IPS-18a (cell line): ENCODE data around the gene MAN1B1.

Source experiments
- H3K27ac ChIP-seq: one replicate; pipeline ENCODE4 v1.5.1; 2013; ENCODE audit warnings: low read length
- H3K27me3 ChIP-seq: one replicate; pipeline ENCODE4 v1.6.1; 2013; ENCODE audit warnings: mild to moderate bottlenecking, low read length; ENCODE audit not compliant: control insufficient read depth, insufficient read depth
- H3K36me3 ChIP-seq: one replicate; pipeline ENCODE4 v1.6.1; 2013; ENCODE audit warnings: low read depth, low read length; ENCODE audit not compliant: control insufficient read depth
- H3K4me1 ChIP-seq: one replicate; pipeline ENCODE4 v1.6.1; 2013; ENCODE audit warnings: low read depth, low read length; ENCODE audit not compliant: control insufficient read depth
- H3K4me3 ChIP-seq: one replicate; pipeline ENCODE4 v1.5.1; 2013; ENCODE audit warnings: low read length
- H3K9ac ChIP-seq: one replicate; pipeline ENCODE4 v1.6.1; 2013; ENCODE audit warnings: mild to moderate bottlenecking, low read length, moderate library complexity
- H3K9me3 ChIP-seq: one replicate; pipeline ENCODE4 v1.6.1; 2013; ENCODE audit warnings: low read depth, low read length; ENCODE audit not compliant: control insufficient read depth

The MAN1B1 gene

DNA sequence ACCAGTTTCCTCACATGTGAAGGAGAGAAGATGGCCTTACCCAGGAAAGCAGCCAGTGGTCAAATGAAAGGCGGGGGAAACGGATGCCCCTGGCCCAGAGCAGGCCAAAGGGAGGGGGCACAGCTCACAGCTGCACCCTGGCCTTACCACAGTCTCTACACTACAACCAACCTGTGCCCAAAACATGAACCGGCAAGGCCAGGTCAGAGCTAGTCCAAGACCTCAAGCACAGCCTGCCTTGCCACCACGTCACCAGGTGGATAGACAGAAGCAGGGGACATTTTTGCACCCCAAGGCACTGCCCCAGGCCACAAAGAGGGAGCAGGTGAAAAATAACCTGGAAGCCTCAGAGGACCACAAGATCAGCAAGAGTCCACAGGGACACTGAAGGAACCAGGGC is 56.7 kb downstream of the MAN1B1 start:
- no peaks in the 10 kb centered on the region for H3K4me1 ChIP-seq
- H3K36me3 ChIP-seq, result no peaks in the 10 kb centered on the region
- peaks cover 66% of the 10 kb centered on the region for H3K27me3 ChIP-seq
- no peak overlapping the region for H3K4me3 ChIP-seq
- no peaks in the 10 kb centered on the region for H3K9me3 ChIP-seq
- H3K9ac ChIP-seq, result no peak overlapping the region
- no peak overlapping the region for H3K27ac ChIP-seq

- Histone ChIP-seq H3K36me3 (no peaks in the 10 kb centered on the region), H3K4me1 (no peaks in the 10 kb centered on the region), H3K9me3 (no peaks in the 10 kb centered on the region), H3K27ac (no peak overlapping the region), H3K4me3 (no peak overlapping the region), H3K9ac (no peak overlapping the region), H3K27me3 (peaks cover 48% of the 10 kb centered on the region)
These were observed 59.1 kb downstream of the MAN1B1 start for GRCh38 chr9:137145731-137146526.

- H3K9me3 ChIP-seq, result no peaks in the 10 kb centered on the region
- no peak overlapping the region for H3K4me3 ChIP-seq
- no peak overlapping the region for H3K9ac ChIP-seq
- H3K27me3 ChIP-seq, result peaks cover 42% of the 10 kb centered on the region
- H3K4me1 ChIP-seq, result no peaks in the 10 kb centered on the region
- no peaks in the 10 kb centered on the region for H3K36me3 ChIP-seq
- H3K27ac ChIP-seq, result no peak overlapping the region
These were observed 59.7 kb downstream of the MAN1B1 start for GRCh38 chr9:137146527-137146918.

DNA sequence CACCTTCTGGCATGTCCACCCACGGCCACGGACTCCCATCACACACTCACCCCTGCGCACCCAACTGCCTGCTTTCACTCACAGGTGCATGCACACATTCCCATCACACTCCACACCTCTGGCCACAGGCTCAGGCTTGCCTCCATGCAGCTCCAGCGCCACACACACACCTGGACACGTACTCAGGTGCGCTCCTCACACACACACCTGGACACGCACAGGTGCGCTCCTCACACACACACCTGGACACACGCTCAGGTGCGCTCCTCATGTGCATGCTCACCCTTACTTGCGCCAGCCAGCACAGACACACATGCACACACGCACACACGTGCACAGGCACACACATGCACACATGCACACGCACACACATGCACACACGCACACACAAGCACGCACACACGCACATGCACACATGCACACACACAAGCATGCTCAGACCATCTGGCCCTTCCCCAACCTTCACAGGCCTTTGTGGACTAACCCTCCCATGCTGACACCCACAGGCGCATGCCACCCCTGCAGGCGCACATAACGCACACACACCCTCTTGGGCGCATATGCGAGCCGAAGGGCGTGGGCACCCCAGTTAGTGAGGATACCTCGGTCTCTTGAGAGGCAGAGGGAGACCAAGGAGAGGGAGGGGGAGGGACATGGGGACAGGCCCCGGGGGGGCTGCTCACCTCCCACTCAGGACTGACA is 60.5 kb downstream of the MAN1B1 start:
- Histone ChIP-seq H3K9me3 (no peaks in the 10 kb centered on the region), H3K9ac (no peak overlapping the region), H3K4me1 (no peaks in the 10 kb centered on the region), H3K36me3 (no peaks in the 10 kb centered on the region), H3K27me3 (peaks cover 35% of the 10 kb centered on the region), H3K4me3 (no peak overlapping the region), H3K27ac (no peak overlapping the region)

DNA sequence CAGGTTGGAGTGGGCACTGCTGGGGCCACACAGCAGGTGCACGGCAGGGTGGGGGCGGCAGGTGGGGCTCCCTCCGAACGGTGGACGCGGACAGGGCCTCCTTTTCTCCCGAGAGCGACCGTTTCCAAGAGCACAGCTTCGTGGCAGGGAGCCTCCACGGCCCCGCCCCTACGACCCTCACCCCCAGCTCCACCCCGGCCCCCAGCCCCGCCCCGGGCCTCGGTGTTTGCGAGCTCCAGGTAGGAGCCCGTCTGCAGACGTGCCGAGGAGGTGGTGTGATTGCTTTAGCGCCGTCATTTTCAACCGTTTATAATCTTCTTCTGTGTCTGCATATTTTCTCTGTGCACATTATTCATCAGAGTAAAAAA is 61.0 kb downstream of the MAN1B1 start:
- Histone ChIP-seq H3K27ac (no peak overlapping the region), H3K4me3 (no peak overlapping the region), H3K9ac (no peak overlapping the region), H3K4me1 (no peaks in the 10 kb centered on the region), H3K36me3 (no peaks in the 10 kb centered on the region), H3K27me3 (peaks cover 30% of the 10 kb centered on the region), H3K9me3 (no peaks in the 10 kb centered on the region)

DNA sequence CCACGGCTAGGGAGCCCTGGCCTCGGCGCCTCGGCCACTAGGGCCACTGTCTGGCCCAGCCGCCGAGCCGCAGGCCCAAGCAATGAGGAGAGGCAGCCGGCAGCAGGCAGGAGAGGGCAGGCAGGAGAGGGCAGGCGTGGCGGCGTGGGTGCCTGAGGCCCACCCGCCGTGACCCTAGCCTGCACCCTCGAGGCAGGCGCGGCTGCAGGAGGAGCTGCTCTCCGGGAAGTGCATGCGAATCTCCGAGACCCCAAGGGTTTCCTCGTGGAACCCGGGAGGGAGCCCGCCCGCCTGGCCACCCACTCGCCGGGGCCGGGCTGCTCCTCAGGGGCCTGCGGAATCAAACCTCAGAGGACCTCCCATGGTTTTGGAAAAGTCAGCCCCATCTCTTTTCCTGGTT is 61.5 kb downstream of the MAN1B1 start:
- H3K9ac ChIP-seq, result no peak overlapping the region

DNA sequence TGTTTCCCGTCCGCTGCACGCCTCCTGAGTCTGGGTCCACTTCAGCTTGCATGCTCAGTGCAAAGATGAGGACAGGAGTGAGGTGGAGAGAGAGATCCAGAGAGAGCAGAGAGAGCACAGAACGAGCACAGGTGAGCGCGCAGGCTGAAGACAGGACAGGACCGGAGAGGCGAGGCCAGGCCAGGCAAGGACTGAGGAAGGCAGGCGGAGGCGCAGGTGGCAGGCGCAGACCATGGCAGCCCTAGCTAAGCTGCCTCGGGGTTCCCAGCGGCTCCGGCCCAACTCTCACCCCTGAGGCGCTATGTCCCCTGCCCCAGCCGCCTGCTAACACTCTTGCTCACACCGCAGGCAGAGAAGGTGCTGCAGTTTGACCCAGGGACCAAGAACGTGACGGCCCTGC is 61.9 kb downstream of the MAN1B1 start:
- H3K4me1 ChIP-seq, result no peaks in the 10 kb centered on the region
- no peak overlapping the region for H3K4me3 ChIP-seq
- no peak overlapping the region for H3K27ac ChIP-seq
- H3K9ac ChIP-seq, result no peak overlapping the region
- no peaks in the 10 kb centered on the region for H3K36me3 ChIP-seq
- H3K27me3 ChIP-seq, result peaks cover 21% of the 10 kb centered on the region
- H3K9me3 ChIP-seq, result no peaks in the 10 kb centered on the region

More for the DNA sequence above, 61.5 kb downstream of the MAN1B1 start:
- Histone ChIP-seq H3K27me3 (peaks cover 25% of the 10 kb centered on the region), H3K4me1 (no peaks in the 10 kb centered on the region), H3K4me3 (no peak overlapping the region), H3K36me3 (no peaks in the 10 kb centered on the region), H3K9me3 (no peaks in the 10 kb centered on the region), H3K27ac (no peak overlapping the region)

GRCh38 chr9:137149363-137149762 is 62.6 kb downstream of the MAN1B1 start:
- H3K4me3 ChIP-seq, result no peak overlapping the region
- no peak overlapping the region for H3K27ac ChIP-seq
- no peak overlapping the region for H3K9ac ChIP-seq
- no peaks in the 10 kb centered on the region for H3K4me1 ChIP-seq
- H3K9me3 ChIP-seq, result no peaks in the 10 kb centered on the region
- no peaks in the 10 kb centered on the region for H3K36me3 ChIP-seq
- H3K27me3 ChIP-seq, result peaks cover 15% of the 10 kb centered on the region

- Histone ChIP-seq H3K27me3 (peaks cover 15% of the 10 kb centered on the region), H3K27ac (no peak overlapping the region), H3K9me3 (no peaks in the 10 kb centered on the region), H3K36me3 (no peaks in the 10 kb centered on the region), H3K9ac (no peak overlapping the region), H3K4me3 (no peak overlapping the region), H3K4me1 (no peaks in the 10 kb centered on the region)
These were observed 63.3 kb downstream of the MAN1B1 start for GRCh38 chr9:137149942-137150616.

GRCh38 chr9:137150617-137151457 is 64.1 kb downstream of the MAN1B1 start:
- no peak overlapping the region for H3K9ac ChIP-seq
- no peak overlapping the region for H3K27ac ChIP-seq

GRCh38 chr9:137152844-137153405 is 66.1 kb downstream of the MAN1B1 start:
- Histone ChIP-seq H3K36me3 (no peaks in the 10 kb centered on the region), H3K27ac (no peak overlapping the region), H3K9ac (no peak overlapping the region), H3K4me3 (no peak overlapping the region), H3K27me3 (peaks cover 17% of the 10 kb centered on the region), H3K4me1 (no peaks in the 10 kb centered on the region), H3K9me3 (no peaks in the 10 kb centered on the region)

More at GRCh38 chr9:137150617-137151457, 64.1 kb downstream of the MAN1B1 start:
- H3K27me3 ChIP-seq, result peaks cover 13% of the 10 kb centered on the region
- H3K36me3 ChIP-seq, result no peaks in the 10 kb centered on the region
- H3K4me3 ChIP-seq, result no peak overlapping the region
- no peaks in the 10 kb centered on the region for H3K9me3 ChIP-seq
- no peaks in the 10 kb centered on the region for H3K4me1 ChIP-seq
